Endodermal cell (in vitro differentiated cells): ENCODE results near the gene FBN2. TPM values are rescaled to one million over a fixed set of nuclear protein-coding genes. Genes with fewer than 3 reads are reported as not detected.

ENCODE experiments used
- DNase-seq: peaks from one replicate; pipeline ENCODE4 v3.0.0-alpha.2; 2017
- H3K27ac ChIP-seq: 2 replicates; pipeline ENCODE4 v1.5.1; 2013; ENCODE audit warnings: mild to moderate bottlenecking, low read depth, low read length, moderate library complexity
- H3K27me3 ChIP-seq: 2 replicates; pipeline ENCODE4 v1.6.1; 2013; ENCODE audit warnings: mild to moderate bottlenecking, low read length, moderate library complexity; ENCODE audit not compliant: insufficient read depth, control insufficient read depth, poor library complexity, severe bottlenecking
- H3K36me3 ChIP-seq: 2 replicates; pipeline ENCODE4 v1.7.0; 2013; ENCODE audit warnings: mild to moderate bottlenecking, low read length, moderate library complexity; ENCODE audit not compliant: control insufficient read depth, insufficient read depth
- H3K4me1 ChIP-seq: one replicate; pipeline ENCODE4 v1.7.0; 2013; ENCODE audit warnings: low read length; ENCODE audit not compliant: control insufficient read depth, insufficient read depth
- H3K4me3 ChIP-seq: 2 replicates; pipeline ENCODE4 v1.5.1; 2013; ENCODE audit warnings: mild to moderate bottlenecking, low read length, moderate library complexity
- H3K9ac ChIP-seq: 2 replicates; pipeline ENCODE4 v1.6.1; 2013; ENCODE audit warnings: mild to moderate bottlenecking, low read length, moderate library complexity; ENCODE audit not compliant: poor library complexity, severe bottlenecking; ENCODE audit errors: extremely low read depth
- H3K9me3 ChIP-seq: 2 replicates; pipeline ENCODE4 v1.6.1; 2013; ENCODE audit warnings: mild to moderate bottlenecking, low read length, moderate library complexity; ENCODE audit not compliant: control insufficient read depth
- H3K27ac Mint-ChIP-seq: 2 replicates; pipeline ENCODE4 v1.8.0; 2020; ENCODE audit warnings: mixed read lengths
- H3K27me3 Mint-ChIP-seq: 2 replicates; pipeline ENCODE4 v1.8.0; 2021; ENCODE audit warnings: mild to moderate bottlenecking, mixed read lengths; ENCODE audit not compliant: insufficient read depth
- H3K36me3 Mint-ChIP-seq: 2 replicates; pipeline ENCODE4 v1.8.0; 2020; ENCODE audit warnings: low read depth, mixed read lengths
- H3K4me1 Mint-ChIP-seq: 2 replicates; pipeline ENCODE4 v1.8.0; 2020; ENCODE audit warnings: mixed read lengths
- H3K4me3 Mint-ChIP-seq: 2 replicates; pipeline ENCODE4 v1.8.0; 2020; ENCODE audit warnings: mild to moderate bottlenecking, moderate library complexity, mixed read lengths
- H3K9me3 Mint-ChIP-seq: 2 replicates; pipeline ENCODE4 v1.8.0; 2020; ENCODE audit warnings: mild to moderate bottlenecking, mixed read lengths
- WGBS, 2 experiments: methylation state at CpG; one replicate each; pipeline versions ENCODE4 v1.1.5 to v1.1.7; 2013; ENCODE audit warnings: missing lambda C conversion rate in 2 of 2, mixed read lengths in 1 of 2; ENCODE audit not compliant: insufficient coverage in 1 of 2, insufficient read length in 1 of 2; 5-methylcytosine and 5-hydroxymethylcytosine counted together
- total RNA-seq, 2 donors: library from RNA; stranded (reverse); fragmentation: NEBNext Ultra II Directional in 1 of 2; extraction: Animal tissue kit (Norgen Biotek cat#: 25700) in 1 of 2; gene quantifications; 2 replicates in 1 of 2; 3 replicates in 1 of 2; pipeline ENCODE4 v1.2.1, GENCODE V29; 2021
- TF ChIP-seq, protein P1 (sequence below): fragments of 200-600 bp; sonication (generic); conservative IDR thresholded peaks from 2 replicates; pipeline ENCODE4 v1.5.0; 2021; ENCODE audit warnings: antibody characterized with exemption, mild to moderate bottlenecking

The FBN2 gene
- total RNA-seq, 2 donors from 2014 or later = 131 to 212 TPM

DNA sequence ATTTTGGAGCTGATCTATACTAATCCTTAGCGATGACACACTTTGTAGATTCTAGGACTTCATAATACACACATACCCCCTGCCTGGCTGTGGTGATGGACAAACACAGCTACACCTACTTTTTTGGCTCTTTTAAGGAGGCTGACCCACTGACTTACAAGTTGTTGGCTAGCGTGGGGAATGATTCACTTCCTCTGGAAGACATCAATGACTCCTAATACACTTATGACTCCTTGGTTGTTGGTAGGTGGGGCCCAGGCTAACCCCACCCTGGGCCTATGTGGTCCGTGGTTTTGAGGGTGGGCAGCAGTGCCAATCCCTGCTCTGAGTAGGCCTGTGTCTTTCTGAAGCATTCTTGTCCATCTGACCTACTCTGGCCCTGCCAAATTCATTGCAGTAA, 310.0 kb downstream of the FBN2 start:
- H3K4me1 ChIP-seq = no peaks in the 10 kb centered on the region
- Mint-ChIP-seq H3K4me3 (no peak overlapping the region), H3K9me3 (no peaks in the 10 kb centered on the region), H3K4me1 (peaks cover 4% of the 10 kb centered on the region), H3K36me3 (no peaks in the 10 kb centered on the region), H3K27me3 (no peaks in the 10 kb centered on the region), H3K27ac (no peak overlapping the region)
- TF ChIP-seq, protein P1, sequence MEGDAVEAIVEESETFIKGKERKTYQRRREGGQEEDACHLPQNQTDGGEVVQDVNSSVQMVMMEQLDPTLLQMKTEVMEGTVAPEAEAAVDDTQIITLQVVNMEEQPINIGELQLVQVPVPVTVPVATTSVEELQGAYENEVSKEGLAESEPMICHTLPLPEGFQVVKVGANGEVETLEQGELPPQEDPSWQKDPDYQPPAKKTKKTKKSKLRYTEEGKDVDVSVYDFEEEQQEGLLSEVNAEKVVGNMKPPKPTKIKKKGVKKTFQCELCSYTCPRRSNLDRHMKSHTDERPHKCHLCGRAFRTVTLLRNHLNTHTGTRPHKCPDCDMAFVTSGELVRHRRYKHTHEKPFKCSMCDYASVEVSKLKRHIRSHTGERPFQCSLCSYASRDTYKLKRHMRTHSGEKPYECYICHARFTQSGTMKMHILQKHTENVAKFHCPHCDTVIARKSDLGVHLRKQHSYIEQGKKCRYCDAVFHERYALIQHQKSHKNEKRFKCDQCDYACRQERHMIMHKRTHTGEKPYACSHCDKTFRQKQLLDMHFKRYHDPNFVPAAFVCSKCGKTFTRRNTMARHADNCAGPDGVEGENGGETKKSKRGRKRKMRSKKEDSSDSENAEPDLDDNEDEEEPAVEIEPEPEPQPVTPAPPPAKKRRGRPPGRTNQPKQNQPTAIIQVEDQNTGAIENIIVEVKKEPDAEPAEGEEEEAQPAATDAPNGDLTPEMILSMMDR = no peak
- H3K36me3 ChIP-seq = no peaks in the 10 kb centered on the region
- H3K27me3 ChIP-seq = no peaks in the 10 kb centered on the region
- 89 to 92% methylated on average over 2 to 3 of the region's 3 CpGs for whole genome bisulfite sequencing, 2 experiments
- H3K9ac ChIP-seq = no peak overlapping the region
- DNase-seq = no peak
- no peaks in the 10 kb centered on the region for H3K9me3 ChIP-seq
- no peak overlapping the region for H3K27ac ChIP-seq
- H3K4me3 ChIP-seq = no peak overlapping the region

DNA sequence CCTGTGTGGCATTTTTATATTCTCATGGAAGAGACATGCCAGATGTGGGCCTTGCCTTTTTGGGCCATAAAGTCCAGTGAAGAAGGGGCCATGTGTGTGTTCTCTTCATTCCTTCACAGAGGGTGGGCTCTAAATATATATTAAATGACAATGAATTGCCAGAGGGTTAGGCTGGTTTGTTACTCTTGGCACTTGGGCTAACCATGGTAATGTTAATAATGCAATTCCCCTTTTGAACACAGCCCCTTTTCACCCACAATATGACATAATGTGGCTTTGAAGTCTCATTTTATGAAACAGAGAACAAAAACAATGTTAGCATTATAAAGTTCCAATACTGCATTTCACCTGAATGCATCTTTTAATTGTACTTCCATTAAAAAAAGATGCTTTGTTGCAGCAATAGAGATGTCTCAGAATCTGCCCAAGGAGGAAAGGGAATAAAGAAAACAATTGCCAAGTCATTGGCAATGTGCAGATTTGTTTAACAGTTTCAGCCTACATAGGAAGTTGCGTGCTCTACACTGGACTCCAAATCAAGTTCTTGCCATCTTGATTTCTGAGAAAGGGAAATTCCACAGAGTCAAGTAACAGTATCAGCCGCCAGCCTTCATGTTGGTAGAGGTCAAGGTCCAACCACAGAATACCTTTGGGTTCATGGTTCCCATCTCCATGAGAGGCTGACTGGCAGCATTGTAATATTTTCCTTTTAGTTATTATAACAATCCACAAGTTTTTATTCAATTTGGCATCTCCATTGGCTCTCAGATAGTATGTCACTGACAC, 312.6 kb downstream of the FBN2 start:
- Mint-ChIP-seq H3K4me1 (peaks cover 15% of the 10 kb centered on the region), H3K9me3 (no peaks in the 10 kb centered on the region), H3K4me3 (no peak overlapping the region), H3K27ac (no peak overlapping the region), H3K36me3 (no peaks in the 10 kb centered on the region), H3K27me3 (no peaks in the 10 kb centered on the region)
- Histone ChIP-seq H3K9me3 (peaks cover 6% of the 10 kb centered on the region), H3K4me1 (no peaks in the 10 kb centered on the region), H3K36me3 (no peaks in the 10 kb centered on the region), H3K9ac (no peak overlapping the region), H3K27ac (no peak overlapping the region), H3K27me3 (no peaks in the 10 kb centered on the region), H3K4me3 (no peak overlapping the region)
- TF ChIP-seq, protein P1 = no peak
- no peak for DNase-seq
- WGBS, 2 experiments = 88 to 94% methylated on average over 2 of the region's 2 CpGs

DNA sequence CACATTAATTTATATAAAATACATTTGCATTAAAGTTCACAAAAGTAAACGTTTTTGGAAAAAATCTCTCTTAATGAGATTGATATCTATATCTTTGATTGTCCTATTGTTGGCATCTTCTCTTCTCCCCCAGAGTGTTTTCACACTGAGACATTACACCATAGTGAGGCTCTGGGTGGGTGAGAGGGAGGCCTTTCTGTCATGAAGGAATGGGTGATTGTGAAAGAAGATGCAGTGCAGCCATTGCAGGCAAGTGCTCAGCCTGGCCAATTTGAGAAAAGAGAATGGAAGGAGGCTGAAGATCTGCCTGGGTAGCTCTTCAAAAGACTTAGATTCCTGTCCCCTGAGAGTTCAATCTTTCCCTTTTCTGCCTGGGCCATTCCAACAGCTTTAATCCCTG, 313.7 kb downstream of the FBN2 start:
- Mint-ChIP-seq H3K4me3 (no peak overlapping the region), H3K9me3 (no peaks in the 10 kb centered on the region), H3K4me1 (peaks cover 15% of the 10 kb centered on the region), H3K27ac (no peak overlapping the region), H3K27me3 (no peaks in the 10 kb centered on the region), H3K36me3 (no peaks in the 10 kb centered on the region)
- no CpG with 5 or more reads among the region's 1 CpG for WGBS, 2 experiments
- Histone ChIP-seq H3K4me3 (no peak overlapping the region), H3K9ac (no peak overlapping the region), H3K27ac (no peak overlapping the region), H3K36me3 (no peaks in the 10 kb centered on the region), H3K9me3 (peaks cover 6% of the 10 kb centered on the region), H3K4me1 (no peaks in the 10 kb centered on the region), H3K27me3 (no peaks in the 10 kb centered on the region)
- no peak for DNase-seq
- TF ChIP-seq, protein P1 = no peak
